ENCODE measurements around the gene GDF9.
"Not testable (repeated sequence)": the region's sequence is repeated elsewhere in the genome, so short reads cannot be mapped to it uniquely, and the experiment has no call there.

Gene GDF9

DNA sequence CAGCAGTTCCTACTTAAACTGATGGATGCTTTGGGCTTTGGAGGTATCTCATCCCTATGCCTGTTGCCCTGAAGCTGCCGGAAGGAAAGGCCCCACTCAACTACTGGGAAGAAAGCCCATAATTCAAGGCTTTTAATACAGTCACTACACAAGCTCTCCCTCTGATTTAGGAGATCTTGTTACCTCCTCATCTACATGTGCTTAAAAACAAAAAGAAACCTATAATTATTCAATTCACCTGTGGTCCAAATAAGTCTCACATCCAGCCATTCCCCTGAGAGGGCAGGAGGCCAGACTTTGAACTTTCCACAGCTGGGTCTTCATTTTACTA, 6.5 kb upstream of the GDF9 start:
- DNase-seq (ENCODE audit: low spot score): no peak

GRCh38 chr5:132871459-132872284, 5.4 kb upstream of the GDF9 start:
- no peak for DNase-seq (ENCODE audit: low spot score)

DNA sequence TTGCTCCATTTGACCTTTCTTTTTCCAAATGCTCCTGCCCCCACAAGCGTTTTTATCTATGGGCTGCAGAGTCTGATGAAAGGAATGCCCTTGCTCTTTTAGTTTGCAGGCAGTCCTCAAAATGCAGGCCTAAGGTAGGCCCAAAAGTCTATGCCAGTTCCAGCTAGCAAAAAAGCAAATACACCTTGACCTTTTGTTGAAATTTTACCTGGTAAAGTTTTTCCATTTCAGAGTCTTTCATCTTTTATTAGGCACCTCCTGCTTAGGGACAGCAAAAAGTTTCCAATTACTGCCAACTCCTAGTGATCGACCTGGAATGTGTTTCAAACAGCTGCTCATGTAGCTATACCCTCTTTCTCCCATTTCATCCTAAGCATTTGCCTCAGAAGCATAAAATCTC, 4.5 kb upstream of the GDF9 start:
- DNase-seq (ENCODE audit: low spot score): no peak

- no peak for DNase-seq (ENCODE audit: low spot score)
These were observed 2.5 kb upstream of the GDF9 start for GRCh38 chr5:132868754-132869153.

- no peak for DNase-seq (ENCODE audit: low spot score)
These were observed 780 bp upstream of the GDF9 start for GRCh38 chr5:132867046-132867451.

- no peak for DNase-seq (ENCODE audit: low spot score)
These were observed 464 bp downstream of the GDF9 start for GRCh38 chr5:132865668-132866341.

DNA sequence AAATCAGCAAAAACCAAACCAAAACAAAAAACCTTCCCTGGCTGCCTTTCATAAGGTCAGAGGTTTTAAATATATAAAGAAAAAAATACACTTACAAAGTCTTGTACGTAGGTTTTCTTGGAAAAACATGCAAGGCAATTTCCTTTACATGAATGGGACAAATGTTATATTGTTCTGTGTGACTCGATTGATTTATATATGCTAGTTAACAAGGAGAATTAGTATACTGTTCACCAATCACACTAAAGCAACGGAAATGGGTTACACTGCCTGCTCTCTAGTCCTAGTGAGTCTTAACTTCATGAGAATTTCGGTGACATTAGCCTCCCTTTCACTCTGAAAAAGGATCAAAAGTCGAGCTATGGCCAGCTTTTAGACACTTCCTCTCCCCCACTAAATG, 5.5 kb downstream of the GDF9 start:
- no peak for DNase-seq (ENCODE audit: low spot score)

DNA sequence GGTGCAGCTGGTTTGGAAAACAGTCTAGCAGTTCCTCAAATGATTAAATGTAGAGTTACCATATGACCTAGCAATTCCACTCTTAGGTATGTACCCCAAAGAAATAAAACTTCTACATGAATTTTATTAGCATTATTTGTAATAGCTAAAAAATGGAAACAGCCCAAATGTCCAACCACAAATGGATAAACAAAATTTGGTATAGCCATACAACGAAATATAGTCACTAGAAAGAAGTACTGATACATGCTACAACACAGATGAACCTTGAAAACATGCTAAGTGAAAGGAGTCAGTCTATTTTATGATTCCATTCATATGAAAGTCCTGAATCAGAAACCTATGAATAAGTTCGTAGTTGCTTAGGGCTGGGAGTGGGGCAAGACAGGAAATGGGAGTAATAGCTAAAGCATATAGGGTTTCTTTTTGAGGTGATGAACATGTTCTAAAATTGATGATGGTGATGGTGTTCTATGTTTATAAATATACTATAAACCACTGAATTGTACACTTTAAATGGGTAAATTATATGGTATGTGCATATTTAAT, 6.3 kb downstream of the GDF9 start:
- no peak for DNase-seq (ENCODE audit: low spot score)

DNA sequence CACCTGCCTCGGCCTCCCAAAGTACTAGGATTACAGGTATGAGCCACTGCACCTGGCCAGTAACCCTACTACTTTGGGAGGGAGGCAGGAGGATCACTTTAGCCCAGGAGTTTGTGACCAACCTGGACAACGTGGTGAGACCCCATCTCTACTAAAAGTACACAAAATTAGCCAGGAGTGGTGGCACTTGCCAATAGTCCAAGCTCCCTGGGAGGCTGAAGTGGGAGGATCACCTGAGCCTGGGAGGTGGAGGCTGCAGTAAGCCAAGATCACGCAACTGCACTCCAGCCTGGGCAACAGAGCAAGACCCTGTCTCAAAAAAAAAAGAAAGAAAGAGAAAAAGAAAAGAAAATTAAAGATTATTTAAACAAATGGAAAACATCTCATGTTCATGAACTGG, 10.3 kb downstream of the GDF9 start:
- no peak for DNase-seq (ENCODE audit: low spot score)

- not testable (repeated sequence) for DNase-seq (ENCODE audit: low spot score)
These were observed 11.3 kb downstream of the GDF9 start for GRCh38 chr5:132854992-132855391.

- no peak for DNase-seq (ENCODE audit: low spot score)
These were observed 12.0 kb downstream of the GDF9 start for GRCh38 chr5:132854301-132854700.

- DNase-seq (ENCODE audit: low spot score): no peak
These were observed 12.5 kb downstream of the GDF9 start for GRCh38 chr5:132853790-132854189.

DNA sequence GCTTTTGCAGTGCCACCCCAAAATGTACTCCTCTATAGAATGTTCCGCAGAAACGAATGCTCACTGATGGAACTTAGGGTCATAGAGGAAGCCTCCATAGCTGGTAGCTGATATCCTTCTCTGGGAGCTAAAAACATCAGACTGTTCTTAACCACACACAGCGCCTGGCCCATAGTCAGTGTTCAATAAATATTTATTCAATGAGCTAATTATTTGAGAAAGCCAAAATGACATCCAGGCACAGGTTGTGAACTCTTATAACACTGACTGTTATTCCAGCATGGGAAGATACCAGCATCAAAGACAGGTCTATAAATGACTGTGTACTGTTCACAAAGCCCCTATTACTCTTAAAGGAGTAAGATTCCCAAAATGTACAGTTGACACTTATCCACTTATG, 12.9 kb downstream of the GDF9 start:
- DNase-seq (ENCODE audit: low spot score): no peak

GRCh38 chr5:132850066-132850465, 16.2 kb downstream of the GDF9 start:
- no peak for DNase-seq (ENCODE audit: low spot score)

DNA sequence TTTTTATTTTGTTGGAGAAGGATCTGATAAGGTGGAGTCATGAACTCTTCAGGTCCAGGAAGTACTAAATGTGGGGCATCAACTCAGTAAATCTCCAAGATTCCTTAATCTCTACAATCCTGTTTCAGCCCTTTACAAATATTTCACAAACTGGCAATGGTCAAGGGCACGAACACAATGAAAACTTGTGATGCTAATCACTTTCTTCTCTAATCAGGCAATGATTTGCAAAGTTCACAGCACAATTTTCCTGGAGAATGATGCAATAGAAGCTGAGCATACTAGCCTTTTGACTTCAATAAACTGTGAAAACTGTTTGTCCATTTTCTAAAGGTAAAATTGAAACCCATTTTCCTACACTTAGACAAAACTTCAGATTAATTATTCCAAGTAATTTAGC, 16.9 kb downstream of the GDF9 start:
- DNase-seq (ENCODE audit: low spot score): no peak

GRCh38 chr5:132848270-132848669, 18.0 kb downstream of the GDF9 start:
- DNase-seq (ENCODE audit: low spot score): no peak

- DNase-seq (ENCODE audit: low spot score): no peak
These were observed 25.0 kb downstream of the GDF9 start for GRCh38 chr5:132841305-132841704.

- DNase-seq (ENCODE audit: low spot score): no peak
These were observed 25.4 kb downstream of the GDF9 start for GRCh38 chr5:132840896-132841295.

- DNase-seq (ENCODE audit: low spot score): no peak
These were observed 26.0 kb downstream of the GDF9 start for GRCh38 chr5:132840313-132840712.

- no peak for DNase-seq (ENCODE audit: low spot score)
These were observed 26.6 kb downstream of the GDF9 start for GRCh38 chr5:132839426-132840301.

DNA sequence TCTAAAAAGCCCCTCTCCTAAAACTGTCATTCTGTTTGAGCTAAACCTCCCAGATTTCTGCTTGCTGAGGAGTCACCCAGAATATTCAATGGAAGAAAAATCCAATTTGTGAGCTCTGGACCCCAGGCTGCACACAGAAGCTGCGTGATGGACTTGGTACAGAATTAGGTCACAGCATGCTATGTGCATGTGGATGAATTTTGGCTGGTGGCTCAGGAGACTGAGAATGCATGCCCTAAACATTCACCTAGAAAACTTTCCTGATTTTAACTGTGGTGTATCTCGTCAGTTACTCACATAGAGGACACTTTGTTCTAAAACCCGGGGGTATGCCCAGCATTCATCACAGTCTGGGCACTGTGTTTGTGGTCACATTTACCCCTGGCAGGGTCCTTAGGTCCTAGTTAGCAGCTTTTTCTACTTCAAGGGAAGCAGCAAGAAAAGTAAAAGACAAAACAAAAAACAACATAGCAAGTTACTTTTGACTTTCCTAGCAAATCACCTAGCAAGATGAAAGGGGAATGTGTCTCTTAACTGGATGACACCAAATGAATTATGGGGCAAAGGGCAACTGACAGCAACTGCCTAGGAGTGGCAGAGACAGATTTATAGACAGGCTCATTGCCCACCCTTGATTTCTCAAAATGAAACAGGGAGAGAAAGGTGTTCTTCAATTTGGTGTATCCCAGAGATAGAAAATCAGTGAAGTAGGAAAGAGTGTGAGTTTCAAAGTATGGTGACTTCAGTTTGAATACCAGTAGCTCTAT, 27.6 kb downstream of the GDF9 start:
- DNase-seq (ENCODE audit: low spot score): no peak

GRCh38 chr5:132837868-132838267, 28.4 kb downstream of the GDF9 start:
- DNase-seq (ENCODE audit: low spot score): no peak
